HG03025 (cell line): Measurements from ENCODE around the gene EVC.
"Not testable (repeated sequence)": the region's sequence is repeated elsewhere in the genome, so short reads cannot be mapped to it uniquely, and the experiment has no call there.

Source experiments
- ATAC-seq: cut with Tn5 transposase; IDR thresholded peaks from one replicate; pipeline ENCODE4 v1.9.1; 2021; ENCODE audit warnings: mild to moderate bottlenecking, moderate library complexity; ENCODE audit not compliant: unreplicated experiment, low FRiP score

The EVC gene

DNA sequence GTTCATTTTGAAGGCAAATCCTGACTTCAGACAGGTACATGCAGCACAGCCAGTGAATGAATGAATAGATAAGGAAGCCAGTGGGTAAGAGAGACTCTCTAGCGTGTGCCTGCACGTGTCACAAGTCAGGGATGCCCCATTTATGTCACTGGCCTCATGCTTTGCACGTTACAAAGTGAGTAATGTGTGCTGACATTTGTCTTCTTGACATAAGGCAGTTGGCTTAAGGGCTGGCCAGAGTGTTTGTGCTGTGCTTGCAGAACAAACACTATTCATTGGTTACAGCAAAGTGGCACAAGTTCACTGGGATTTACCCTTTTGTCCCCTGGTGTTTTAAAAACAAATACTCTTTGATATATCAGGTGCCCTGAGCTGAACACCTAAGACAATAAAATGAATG, 125.9 kb downstream of the EVC start:
- ATAC-seq = no peak

DNA sequence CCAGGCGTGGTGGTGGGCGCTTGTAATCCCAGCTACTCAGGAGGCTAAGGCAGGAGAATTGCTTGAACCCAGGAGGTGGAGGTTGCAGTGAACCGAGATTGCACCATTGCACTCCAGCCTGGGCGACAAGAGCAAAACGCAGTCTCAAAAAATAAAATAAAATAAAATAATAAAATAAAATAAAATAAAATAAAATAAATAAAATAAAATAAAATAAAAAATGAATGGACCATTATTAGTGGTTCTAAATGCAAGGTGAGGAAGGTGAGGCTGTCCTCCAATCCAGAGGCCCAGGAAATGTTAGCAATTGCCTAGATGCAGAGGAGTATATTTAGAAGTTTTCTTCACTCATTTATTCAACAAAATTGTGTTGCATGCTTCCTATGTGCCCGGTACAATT, 126.5 kb downstream of the EVC start:
- ATAC-seq = not testable (repeated sequence)

DNA sequence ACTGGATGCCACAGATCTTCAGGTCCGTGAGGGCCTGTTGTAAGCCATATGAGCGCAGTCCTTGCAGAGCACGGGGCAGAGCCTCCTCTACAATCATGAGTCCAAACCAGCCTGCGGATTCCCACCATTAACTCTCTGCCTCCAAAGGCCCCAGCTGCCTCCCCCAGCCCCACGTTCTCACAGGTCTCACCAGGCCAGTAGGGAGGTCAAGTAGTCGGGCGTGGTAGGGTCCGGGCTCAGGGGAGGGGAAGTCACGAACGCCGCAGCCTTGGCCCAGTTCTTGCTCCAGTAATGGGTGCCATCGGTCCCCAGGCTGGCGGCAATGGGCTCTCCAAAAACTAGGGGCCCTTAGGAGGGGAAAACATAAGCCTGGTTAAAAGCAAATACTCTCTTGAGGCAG, 128.3 kb downstream of the EVC start:
- ATAC-seq = no peak

GRCh38 chr4:5839751-5840674, 129.0 kb downstream of the EVC start:
- no peak for ATAC-seq

DNA sequence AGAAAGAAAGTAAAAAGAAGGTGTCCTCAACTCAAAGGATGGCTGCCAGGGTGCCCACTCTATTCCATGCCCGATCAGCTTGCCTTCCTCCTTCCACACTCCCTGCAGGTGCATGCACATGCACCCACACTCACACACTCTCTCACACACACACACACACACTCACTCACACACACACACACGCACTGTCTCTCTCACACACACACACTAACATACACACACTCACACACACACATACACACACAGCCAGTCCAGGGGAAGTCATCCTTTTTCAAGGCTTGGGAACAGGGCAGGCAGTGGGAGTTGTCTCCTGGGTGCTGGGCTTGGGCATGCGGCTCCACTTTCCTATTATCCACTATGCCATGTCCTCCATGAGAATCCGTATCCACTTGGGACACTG, 131.5 kb downstream of the EVC start:
- no peak for ATAC-seq

DNA sequence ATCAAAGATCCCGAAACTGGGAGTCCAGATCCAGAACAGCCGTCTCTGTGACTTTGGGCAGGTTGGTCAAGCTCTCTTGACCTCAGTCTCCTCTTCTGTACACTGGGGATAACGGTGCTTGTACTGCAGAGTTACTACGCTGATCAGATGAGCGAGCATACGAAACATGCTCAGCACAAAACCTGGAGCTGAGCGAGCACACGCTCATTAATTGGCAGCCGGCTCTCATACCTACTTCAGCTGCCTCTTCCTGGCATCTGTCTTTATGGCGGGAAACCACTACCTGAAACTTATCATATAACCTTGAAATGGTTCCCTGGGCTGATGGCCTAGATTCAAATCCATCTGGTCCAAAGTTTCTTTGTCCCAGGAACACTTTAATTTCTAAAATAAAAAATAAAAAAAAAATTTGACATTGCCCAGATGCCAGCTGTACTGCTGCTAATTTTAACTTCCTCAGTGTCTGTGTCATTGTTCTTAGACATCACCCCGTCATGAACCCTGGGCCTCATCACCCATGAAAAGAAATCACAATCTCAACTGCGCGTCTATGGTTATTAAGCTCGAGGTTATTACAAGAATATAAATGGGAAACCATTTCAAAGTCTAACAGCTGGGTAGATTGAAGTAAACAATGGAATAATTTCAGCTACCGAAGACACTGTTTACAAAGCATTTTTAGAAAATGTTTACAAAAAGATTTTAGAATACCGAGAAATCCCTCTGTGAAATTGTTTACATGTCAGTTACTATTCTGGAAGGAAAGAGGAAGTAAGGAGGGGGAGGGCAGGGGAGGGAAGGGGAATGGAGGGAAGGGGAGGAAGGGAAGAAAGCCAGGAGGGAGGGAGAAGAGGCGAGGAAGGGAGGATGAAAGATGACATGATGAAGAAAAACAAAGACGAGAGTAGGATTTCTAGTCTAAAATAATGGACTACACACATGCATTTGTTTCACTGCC, 132.9 kb downstream of the EVC start:
- ATAC-seq = no peak

DNA sequence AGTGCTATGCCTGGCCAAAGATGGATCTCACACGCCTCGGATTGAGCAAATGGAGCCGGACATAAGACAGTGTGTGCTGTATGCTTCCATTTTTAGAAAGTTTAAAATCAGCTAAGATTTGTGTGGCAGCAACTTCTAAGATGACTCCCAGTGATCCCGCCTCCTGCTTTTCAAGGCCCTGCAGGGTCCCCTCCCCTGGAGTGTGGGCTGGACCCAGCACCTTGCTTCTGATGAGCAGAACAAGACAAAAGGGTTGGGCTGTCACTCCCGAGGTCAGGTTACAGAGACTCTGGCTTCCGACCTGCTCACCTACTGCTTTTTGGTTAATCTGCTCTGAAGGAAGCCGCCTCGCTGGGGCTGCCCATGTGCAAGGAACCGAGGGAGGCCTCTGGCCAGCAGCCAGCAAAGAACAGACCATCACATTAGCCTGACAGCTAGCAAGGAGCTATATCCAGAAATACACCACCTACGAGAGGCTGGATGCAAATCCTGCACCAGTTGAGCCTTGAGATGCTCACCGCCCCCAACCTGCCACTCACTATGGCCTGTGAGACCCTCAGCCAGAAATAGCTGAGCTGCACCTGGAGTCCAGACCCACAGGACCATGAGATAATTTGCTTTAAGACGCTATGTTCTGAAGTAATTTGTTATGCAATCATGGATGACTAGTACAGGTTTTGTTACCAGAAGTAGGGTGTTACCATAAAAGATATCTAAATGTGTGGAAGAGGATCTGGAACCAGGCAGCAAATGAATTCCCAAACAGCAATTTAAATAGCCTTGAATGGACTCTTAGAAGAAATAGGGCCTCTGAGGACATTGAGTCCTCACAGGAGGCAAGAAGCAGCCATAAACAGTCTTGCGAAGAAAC, 134.3 kb downstream of the EVC start:
- ATAC-seq = no peak

DNA sequence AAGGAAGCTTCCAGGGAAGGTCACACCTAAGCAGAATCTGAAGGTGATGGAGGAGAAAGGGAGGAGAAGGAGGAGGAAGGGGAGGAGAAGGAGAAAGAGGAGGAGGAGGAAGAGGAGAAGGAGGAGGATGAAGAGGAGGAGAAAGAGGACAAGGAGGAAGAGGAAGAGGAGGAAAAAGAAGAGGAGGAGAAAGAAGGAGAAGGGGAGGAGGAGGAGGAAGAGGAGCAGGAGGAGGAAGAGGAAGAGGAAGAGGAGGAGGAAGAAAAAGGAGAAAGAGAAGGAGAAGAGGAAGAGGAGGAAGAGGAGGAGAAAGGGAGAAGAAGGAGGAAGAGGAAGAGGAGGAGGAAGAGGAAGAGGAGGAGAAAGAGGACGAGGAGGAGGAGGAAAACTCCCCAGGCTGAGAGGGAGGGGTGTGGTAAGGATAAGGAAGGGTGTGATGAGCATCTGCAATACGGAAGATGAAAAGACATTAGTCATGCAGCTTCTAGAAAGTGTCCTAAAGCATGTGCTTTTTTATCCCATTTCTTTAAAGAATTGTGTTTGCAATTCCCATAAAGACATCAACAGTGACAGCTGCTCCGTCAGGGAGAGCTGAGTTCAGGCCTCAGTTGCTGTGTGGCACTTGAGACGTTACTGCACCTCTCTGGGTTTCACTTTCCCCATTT, 140.8 kb downstream of the EVC start:
- ATAC-seq = no peak

DNA sequence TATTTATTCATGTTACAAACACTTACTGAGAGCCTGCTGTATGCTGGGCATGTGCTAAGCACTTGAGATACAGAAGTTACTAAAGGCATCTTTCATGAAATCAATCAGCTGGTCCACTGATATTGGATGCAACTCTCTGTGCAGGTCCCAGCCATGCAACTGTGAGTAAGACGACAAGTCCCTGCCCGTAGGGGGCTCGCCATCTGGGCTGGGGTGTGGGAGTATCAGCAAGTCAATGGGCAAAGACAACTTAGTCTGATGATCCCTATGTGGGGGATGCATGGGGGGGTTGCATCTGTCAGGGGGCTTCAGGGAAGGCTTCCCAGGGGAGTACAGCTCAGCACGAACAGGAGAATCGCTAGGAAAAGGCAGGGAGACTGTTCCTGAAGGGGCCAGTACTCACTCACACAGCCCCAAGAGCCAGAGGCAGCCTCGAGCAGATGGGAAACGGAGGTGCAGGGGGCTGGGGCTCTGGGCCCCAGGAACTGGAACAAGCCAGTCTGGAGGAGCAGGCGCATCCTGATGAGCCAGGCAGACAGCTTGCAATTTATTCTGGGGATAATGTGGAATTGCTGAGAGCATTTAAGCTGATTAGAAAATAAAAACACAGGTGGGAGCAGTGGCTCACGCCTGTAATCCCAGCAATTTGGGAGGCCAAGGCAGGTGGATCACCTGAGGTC, 141.7 kb downstream of the EVC start:
- no peak for ATAC-seq

DNA sequence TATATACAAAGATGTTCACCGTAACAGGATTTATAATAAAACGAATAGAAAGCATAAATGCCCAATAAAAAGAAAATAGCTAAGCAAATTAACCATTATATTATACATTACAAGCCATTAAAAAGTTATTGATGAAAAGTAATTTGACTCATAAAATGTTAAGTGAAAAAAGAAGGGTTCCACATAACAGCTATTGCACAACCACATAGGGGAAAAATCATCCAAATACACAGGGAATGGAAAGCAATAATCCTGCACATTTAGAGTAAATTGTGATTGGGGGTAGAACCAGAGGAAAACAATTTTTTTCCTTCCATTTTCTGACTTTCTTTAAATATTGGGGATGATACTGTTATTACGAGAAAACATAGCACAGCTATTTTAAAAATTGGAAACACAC, 143.9 kb downstream of the EVC start:
- no peak for ATAC-seq

GRCh38 chr4:5856362-5856761, 145.4 kb downstream of the EVC start:
- ATAC-seq = not testable (repeated sequence)

- ATAC-seq = no peak
Observed at GRCh38 chr4:5857199-5857598, 146.2 kb downstream of the EVC start.

DNA sequence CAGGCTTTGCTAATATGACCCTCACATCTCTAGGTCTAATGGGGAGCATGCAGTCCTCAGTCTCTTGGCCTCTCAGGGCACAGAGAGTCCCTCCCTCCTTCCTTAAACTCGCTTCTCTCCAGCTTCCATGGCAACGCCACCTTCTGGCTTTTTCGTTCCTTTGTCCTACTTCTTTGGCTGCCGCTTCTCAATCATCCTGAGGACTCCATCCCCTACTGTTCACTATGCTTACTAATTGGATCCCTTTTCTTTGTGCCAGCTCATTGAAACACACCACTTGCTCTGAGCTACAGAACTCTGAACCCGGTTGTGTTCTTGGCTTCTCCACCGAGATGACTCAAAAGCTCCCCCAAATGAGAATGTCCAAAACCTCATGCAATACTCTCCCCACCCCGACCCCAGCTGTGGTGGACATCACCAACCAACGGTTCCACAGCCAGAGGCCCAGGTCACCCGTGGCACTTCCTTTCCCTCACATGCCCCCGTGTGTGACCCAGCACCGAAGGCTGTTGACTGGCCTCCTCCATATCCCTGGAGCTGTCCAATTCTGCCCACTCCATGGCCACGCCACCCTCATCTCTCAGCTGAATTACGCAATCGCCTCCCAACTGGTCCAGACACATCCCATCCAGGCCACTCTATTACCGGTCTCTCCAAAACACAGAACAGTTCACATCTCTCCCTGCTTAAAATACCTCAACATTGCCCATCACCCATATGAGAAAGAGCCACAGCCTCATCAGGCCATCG, 147.2 kb downstream of the EVC start:
- ATAC-seq = no peak

DNA sequence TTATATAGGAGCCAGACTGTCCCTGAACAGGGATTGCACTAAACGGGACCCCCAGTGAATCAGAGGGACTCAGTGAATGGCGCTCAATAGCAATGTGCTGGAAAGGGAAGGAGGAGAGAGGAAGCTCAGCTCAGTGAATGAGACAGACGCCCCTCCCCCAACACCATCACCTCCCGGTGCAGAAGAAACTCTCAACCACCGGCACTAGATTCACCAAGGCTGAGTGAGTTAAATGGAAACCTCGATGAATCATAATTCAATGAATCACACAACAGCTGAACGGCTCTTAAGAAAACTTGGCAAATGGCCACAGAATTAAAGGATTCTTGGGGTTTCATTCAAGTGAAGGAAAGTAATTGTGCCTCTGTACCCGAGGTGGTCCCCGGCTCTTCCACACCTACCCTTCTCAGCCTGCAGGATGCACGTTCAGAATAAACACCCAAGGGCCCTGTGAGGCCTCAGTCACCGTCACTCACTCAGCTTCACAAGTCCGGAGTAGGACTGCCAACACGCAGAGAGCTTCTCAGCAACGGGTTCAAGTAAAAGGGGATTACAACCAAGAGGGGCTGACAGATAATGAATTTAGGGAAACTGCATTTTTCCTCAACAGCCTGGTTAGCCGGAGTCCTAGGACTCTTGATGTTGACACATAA, 152.6 kb downstream of the EVC start:
- no peak for ATAC-seq
